HEK293T (cell line): ENCODE results near the gene CD7.

Experiments used
- ARNT ChIP-seq: fragments of 450-650 bp; IDR thresholded peaks from 2 replicates; pipeline ENCODE4 v1.6.1; 2017; ENCODE audit warnings: mild to moderate bottlenecking
- L3MBTL2 ChIP-seq: fragments of 450-650 bp; conservative IDR thresholded peaks from 2 replicates; pipeline ENCODE4 v1.6.1; 2016; ENCODE audit warnings: mild to moderate bottlenecking
- LEF1 ChIP-seq: fragments of 450-650 bp; IDR thresholded peaks from 2 replicates; pipeline ENCODE4 v1.6.1; 2017; ENCODE audit warnings: mild to moderate bottlenecking, borderline replicate concordance
- NFRKB ChIP-seq: fragments of 450-650 bp; IDR thresholded peaks from 2 replicates; pipeline ENCODE4 v1.6.1; 2016; ENCODE audit warnings: mild to moderate bottlenecking, moderate library complexity
- SUZ12 ChIP-seq: fragments of 450-650 bp; IDR thresholded peaks from 2 replicates; pipeline ENCODE4 v1.6.1; 2016; ENCODE audit warnings: mild to moderate bottlenecking
- ZNF384 ChIP-seq: fragments of 450-650 bp; IDR thresholded peaks from 2 replicates; pipeline ENCODE4 v1.6.1; 2016

DNA sequence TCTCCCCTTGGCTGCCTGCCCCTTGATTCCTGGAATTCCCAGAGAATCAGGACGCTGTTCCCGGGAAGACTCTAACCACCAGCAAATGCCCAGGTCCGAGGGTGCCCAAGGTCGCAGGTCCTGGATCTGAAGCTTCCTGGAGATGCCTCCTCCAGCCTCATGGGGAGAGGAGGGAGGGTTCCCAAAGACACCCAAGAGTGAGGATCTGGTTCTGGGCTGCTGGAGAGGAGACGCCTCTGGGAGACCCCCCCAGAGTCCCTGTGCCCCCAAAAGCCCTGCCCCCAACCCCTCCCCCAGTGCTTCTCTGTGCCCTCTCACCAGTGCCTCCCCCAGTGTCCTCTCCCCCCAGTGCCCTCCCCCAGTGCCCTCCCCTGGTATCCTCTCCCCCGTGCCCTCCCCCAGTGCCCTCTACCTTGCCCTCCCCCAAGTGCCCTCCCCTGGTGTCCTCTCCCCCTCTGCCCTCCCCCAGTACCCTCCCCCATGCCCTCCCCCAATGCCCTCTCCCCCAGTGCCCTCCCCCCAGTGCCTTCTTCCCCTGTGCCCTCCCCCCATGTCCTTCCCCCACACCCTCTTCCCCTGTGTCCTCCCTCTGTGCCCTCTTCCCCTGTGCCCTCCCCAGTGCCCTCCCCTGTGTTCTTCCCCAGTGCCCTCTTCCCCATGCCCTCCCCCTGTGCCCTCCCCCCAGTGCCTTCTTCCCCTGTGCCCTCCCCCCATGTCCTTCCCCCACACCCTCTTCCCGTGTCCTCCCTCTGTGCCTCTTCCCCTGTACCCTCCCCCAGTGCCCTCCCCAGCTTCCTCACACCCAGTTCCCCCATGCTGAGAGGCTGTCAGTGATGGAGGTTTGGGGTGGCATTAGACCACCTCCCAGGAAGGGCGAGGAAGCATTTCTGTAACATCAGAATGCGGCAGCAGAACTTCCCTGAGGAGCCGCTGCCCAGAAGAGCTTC, 22.5 kb upstream of the CD7 start:
- no peak for TF ChIP-seq LEF1
- TF ChIP-seq SUZ12 = no peak
- TF ChIP-seq ZNF384 = no peak
- no peak for TF ChIP-seq L3MBTL2
- TF ChIP-seq NFRKB = no peak
- TF ChIP-seq ARNT = no peak
